ENCODE results near the gene PTCH1. TPM values are rescaled to one million over a fixed set of nuclear protein-coding genes. Genes with fewer than 3 reads are reported as not detected.

The PTCH1 gene
- total and polyA plus RNA-seq, 4 donors = 1.2 to 5.0 (median 2.1) TPM

DNA sequence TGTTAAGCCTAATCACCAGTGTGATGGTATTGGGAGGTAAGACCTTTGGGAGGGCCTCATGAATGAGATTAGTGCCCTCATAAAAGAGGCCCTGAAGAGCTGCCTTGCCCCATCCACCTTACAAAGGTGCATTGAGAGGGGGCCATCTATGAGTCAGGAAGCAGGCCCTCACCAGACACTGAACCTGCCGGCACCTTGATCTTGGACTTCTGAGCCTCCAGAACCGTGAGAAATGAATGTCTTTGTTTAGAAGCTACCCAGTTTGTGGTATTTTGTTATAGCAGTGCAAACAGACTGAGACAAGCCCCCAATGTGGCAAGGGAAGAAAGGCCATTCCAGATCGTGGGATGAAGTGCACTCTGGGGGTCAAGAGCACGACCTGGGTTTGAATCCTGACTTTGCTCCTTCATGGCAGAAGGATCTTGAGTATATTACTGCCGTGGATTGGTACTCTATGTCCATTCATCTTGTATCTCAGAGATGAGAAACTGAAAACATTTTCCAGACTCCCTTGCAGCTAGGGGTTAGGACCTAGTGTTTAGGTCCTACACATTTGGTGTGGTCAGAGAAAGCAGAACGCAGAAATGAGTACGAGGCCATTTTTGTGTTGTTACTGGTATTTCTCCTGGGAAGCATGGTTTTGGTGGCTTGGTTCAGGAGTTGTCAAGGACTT lies 86.7 kb downstream of the PTCH1 start:
- no peak overlapping the region for H3K9ac ChIP-seq (ENCODE audit: low read depth in 1 of 2, low read length in 2 of 2)
- TF ChIP-seq GABPA (IDR thresholded peaks at IDR 0.05 in 1 of 2, conservative IDR thresholded peaks at IDR 0.05 in 1 of 2) (no peak), TAF1 (conservative IDR thresholded peaks at IDR 0.05) (no peak), RAD21 (IDR thresholded peaks at IDR 0.05) (no peak), SP1 (IDR thresholded peaks at IDR 0.05) (no peak), REST (IDR thresholded peaks at IDR 0.05) (no peak), RXRA (IDR thresholded peaks at IDR 0.05) (no peak), EGR1 (IDR thresholded peaks at IDR 0.05; ENCODE audit: low read depth in 2 of 2) (no peak), HNF4G (IDR thresholded peaks at IDR 0.05) (no peak), NR2F2 (IDR thresholded peaks at IDR 0.05) (no peak), JUND (IDR thresholded peaks at IDR 0.05) (no peak), YY1 (IDR thresholded peaks at IDR 0.05) (no peak), FOXA2 (IDR thresholded peaks at IDR 0.05) (no peak), HNF4A (conservative IDR thresholded peaks at IDR 0.05) (no peak), FOXA1 (IDR thresholded peaks at IDR 0.05) (no peak), ATF3 (IDR thresholded peaks at IDR 0.05) (no peak)
- TF ChIP-seq, protein P1, sequence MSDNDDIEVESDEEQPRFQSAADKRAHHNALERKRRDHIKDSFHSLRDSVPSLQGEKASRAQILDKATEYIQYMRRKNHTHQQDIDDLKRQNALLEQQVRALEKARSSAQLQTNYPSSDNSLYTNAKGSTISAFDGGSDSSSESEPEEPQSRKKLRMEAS (IDR thresholded peaks at IDR 0.05) = no peak
- TF ChIP-seq, protein P2, sequence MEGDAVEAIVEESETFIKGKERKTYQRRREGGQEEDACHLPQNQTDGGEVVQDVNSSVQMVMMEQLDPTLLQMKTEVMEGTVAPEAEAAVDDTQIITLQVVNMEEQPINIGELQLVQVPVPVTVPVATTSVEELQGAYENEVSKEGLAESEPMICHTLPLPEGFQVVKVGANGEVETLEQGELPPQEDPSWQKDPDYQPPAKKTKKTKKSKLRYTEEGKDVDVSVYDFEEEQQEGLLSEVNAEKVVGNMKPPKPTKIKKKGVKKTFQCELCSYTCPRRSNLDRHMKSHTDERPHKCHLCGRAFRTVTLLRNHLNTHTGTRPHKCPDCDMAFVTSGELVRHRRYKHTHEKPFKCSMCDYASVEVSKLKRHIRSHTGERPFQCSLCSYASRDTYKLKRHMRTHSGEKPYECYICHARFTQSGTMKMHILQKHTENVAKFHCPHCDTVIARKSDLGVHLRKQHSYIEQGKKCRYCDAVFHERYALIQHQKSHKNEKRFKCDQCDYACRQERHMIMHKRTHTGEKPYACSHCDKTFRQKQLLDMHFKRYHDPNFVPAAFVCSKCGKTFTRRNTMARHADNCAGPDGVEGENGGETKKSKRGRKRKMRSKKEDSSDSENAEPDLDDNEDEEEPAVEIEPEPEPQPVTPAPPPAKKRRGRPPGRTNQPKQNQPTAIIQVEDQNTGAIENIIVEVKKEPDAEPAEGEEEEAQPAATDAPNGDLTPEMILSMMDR (IDR thresholded peaks at IDR 0.05; ENCODE audit: low read depth, low read length, missing input control) = no peak
- TF ChIP-seq, protein P3, sequence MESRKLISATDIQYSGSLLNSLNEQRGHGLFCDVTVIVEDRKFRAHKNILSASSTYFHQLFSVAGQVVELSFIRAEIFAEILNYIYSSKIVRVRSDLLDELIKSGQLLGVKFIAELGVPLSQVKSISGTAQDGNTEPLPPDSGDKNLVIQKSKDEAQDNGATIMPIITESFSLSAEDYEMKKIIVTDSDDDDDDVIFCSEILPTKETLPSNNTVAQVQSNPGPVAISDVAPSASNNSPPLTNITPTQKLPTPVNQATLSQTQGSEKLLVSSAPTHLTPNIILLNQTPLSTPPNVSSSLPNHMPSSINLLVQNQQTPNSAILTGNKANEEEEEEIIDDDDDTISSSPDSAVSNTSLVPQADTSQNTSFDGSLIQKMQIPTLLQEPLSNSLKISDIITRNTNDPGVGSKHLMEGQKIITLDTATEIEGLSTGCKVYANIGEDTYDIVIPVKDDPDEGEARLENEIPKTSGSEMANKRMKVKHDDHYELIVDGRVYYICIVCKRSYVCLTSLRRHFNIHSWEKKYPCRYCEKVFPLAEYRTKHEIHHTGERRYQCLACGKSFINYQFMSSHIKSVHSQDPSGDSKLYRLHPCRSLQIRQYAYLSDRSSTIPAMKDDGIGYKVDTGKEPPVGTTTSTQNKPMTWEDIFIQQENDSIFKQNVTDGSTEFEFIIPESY (IDR thresholded peaks at IDR 0.05) = no peak
- peaks cover 0 to 13% (median 2%) of the 10 kb centered on the region in 4 donors for H3K4me1 ChIP-seq (ENCODE audit: control insufficient read depth in 4 of 4, insufficient read depth in 4 of 4, low read length in 3 of 4)
- H3K36me3 ChIP-seq (ENCODE audit: control insufficient read depth in 4 of 4, insufficient read depth in 3 of 4, low read depth in 1 of 4, low read length in 3 of 4) = no peaks in the 10 kb centered on the region
- H3K9me3 ChIP-seq (ENCODE audit: control insufficient read depth in 4 of 4, low read length in 3 of 4) = peaks cover 0 to 7% (median 3%) of the 10 kb centered on the region in 4 donors
- no peak for DNase-seq (ENCODE audit: low spot score)
- no peak overlapping the region for H3K27ac ChIP-seq (ENCODE audit: low read depth in 1 of 2, low read length in 2 of 2)
- WGBS = 89% methylated on average over 7 of the region's 7 CpGs
- H3K27me3 ChIP-seq (ENCODE audit: control insufficient read depth in 4 of 4, insufficient read depth in 4 of 4, low read length in 3 of 4) = no peaks in the 10 kb centered on the region
- H3K4me3 ChIP-seq (ENCODE audit: low read depth in 1 of 3, low read length in 3 of 3) = no peak overlapping the region
